K562 (cell line): ENCODE data around the gene SIGMAR1. TPM values are rescaled to one million over a fixed set of nuclear protein-coding genes. Genes with fewer than 3 reads are reported as not detected.

Experiments
- LCOR ChIP-seq: sonication (generic); formaldehyde crosslinking; IDR thresholded peaks from 2 replicates; pipeline ENCODE4 v1.8.0; 2022; ENCODE audit warnings: mild to moderate bottlenecking, missing genetic modification reagents
- NFRKB ChIP-seq: fragments of 450-650 bp; IDR thresholded peaks from 2 replicates; pipeline ENCODE4 v1.6.1; 2016; ENCODE audit warnings: low read depth
- POLR2AphosphoS2 ChIP-seq: IDR thresholded peaks from 2 replicates; pipeline ENCODE4 v1.6.1; 2012; ENCODE audit warnings: low read length, improper control_type of control experiment
- SUPT5H ChIP-seq: fragments of 450-650 bp; IDR thresholded peaks from 2 replicates; pipeline ENCODE4 v1.6.1; 2016
- TEAD1 ChIP-seq, 2 experiments: fragments of 450-650 bp in 1 of 2; sonication (generic) in 1 of 2; formaldehyde crosslinking; IDR thresholded peaks; 2 replicates each; pipeline versions ENCODE4 v1.4.0 to v1.8.0; 2020 to 2022; ENCODE audit warnings: mild to moderate bottlenecking in 2 of 2, missing genetic modification reagents in 1 of 2
- XRCC5 ChIP-seq: fragments of 200-400 bp; formaldehyde crosslinking; IDR thresholded peaks from 2 replicates; pipeline ENCODE4 v1.6.1; 2017; ENCODE audit warnings: low read depth, mild to moderate bottlenecking, low read length
- ZNF354B ChIP-seq: fragments of 250-450 bp; sonication (Bioruptor Pico); IDR thresholded peaks from 2 replicates; pipeline ENCODE4 v1.4.0; 2020
- polyA plus RNA-seq, 8 experiments: library from polyadenylated mRNA; depleted of rRNA in 4 of 8; stranded (reverse) in 5 of 8; unstranded in 3 of 8; fragments of >200 nt; fragmentation: Nextera tagmentation in 2 of 8; fragmentation: Illumina TruSeq in 1 of 8; extraction: Ambion mirVana in 2 of 8; extraction: Trizol in 1 of 8; gene quantifications; 2 replicates each; pipeline versions ENCODE4 v1.2.1 to v1.2.3, GENCODE V29; 2011 to 2014; ENCODE audit warnings: inconsistent platforms in 1 of 8, missing spikeins in 1 of 8
- total RNA-seq, 7 experiments: library from RNA; depleted of rRNA in 6 of 7; stranded (reverse); fragments of >200 nt in 6 of 7; fragmentation: Illumina TruSeq in 2 of 7; extraction: Trizol in 2 of 7; gene quantifications; 2 replicates each; pipeline versions ENCODE4 v1.2.1 to v1.2.3, GENCODE V29; 2011 to 2021; ENCODE audit warnings: low replicate concordance in 1 of 7
- TF ChIP-seq, protein P1 (sequence below), 2 experiments: fragments of 450-650 bp; formaldehyde crosslinking in 1 of 2; IDR thresholded peaks; 2 replicates each; pipeline versions ENCODE4 v1.4.0 to v1.6.1; 2014 to 2020; ENCODE audit warnings: mild to moderate bottlenecking in 2 of 2, borderline replicate concordance in 1 of 2, low read depth in 1 of 2
- TF ChIP-seq, protein P2 (sequence below): sonication (generic); formaldehyde crosslinking; IDR thresholded peaks from 2 replicates; pipeline ENCODE4 v1.4.0; 2020; ENCODE audit warnings: mild to moderate bottlenecking, missing genetic modification reagents
- TF ChIP-seq, protein P3 (sequence below), 2 experiments: fragments of 450-650 bp; conservative IDR thresholded peaks; 2 replicates each; pipeline ENCODE4 v1.6.1; 2017; ENCODE audit warnings: mild to moderate bottlenecking in 2 of 2, moderate library complexity in 2 of 2
- TF ChIP-seq, protein P4 (sequence below): sonication (generic); formaldehyde crosslinking; IDR thresholded peaks from 2 replicates; pipeline ENCODE4 v1.8.0; 2022; ENCODE audit warnings: missing genetic modification reagents, mild to moderate bottlenecking, borderline replicate concordance

Gene SIGMAR1
- total and polyA plus RNA-seq, 9 of the 15 experiments (the other 6 are each of a cell fraction or from before 2014, with no cell fraction given), result 6.9 to 80.0 (median 35.2) TPM

DNA sequence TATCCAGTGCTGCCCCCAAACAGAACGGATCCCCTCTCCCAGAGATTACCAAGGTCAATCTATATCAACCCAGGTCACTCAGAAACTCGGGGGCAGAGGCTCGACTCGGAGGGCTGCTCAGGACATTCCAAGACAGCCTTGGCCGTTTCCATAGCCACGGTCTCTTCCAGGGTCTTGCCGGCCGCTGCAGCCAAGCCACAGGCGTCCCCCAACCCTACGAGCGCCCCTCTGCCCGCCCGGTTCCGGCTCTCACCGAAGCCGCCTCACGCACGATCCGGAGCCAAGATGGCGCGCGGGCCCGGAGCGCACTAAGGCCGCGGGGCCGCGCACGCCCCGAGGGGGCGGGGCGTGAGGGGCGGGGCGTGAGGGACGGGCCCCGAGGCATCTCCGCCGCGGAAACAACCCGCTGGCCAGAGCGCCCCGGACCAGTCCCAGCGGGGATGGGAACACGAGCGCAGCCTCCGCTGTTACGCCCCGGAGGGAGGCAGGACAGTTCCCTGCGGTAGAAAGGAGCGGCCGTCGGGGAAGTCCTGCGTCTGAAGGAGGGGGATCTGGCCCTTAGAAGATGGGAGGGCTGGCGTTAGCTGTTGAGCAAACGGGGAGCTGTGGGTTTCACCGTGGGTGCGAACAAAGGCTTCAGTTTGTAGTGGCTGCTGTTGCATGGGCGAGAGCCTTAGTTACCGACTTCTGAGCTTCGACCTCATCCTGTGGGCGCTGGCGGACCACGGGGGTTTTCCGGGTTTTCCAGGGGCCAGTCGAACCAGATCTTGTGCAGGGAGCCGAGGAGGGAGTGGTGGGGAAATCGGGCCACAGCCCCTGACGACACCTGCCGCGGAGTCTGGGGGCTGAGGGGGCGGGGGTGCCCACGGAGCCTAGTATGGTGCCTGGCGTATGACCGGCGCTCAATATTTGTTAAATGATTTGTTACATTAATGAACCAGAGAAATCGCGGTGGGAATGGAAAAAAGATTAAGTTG, 25.5 kb downstream of the SIGMAR1 start, which contains the start of gene RPP25L (continued):
- TF ChIP-seq, protein P1, sequence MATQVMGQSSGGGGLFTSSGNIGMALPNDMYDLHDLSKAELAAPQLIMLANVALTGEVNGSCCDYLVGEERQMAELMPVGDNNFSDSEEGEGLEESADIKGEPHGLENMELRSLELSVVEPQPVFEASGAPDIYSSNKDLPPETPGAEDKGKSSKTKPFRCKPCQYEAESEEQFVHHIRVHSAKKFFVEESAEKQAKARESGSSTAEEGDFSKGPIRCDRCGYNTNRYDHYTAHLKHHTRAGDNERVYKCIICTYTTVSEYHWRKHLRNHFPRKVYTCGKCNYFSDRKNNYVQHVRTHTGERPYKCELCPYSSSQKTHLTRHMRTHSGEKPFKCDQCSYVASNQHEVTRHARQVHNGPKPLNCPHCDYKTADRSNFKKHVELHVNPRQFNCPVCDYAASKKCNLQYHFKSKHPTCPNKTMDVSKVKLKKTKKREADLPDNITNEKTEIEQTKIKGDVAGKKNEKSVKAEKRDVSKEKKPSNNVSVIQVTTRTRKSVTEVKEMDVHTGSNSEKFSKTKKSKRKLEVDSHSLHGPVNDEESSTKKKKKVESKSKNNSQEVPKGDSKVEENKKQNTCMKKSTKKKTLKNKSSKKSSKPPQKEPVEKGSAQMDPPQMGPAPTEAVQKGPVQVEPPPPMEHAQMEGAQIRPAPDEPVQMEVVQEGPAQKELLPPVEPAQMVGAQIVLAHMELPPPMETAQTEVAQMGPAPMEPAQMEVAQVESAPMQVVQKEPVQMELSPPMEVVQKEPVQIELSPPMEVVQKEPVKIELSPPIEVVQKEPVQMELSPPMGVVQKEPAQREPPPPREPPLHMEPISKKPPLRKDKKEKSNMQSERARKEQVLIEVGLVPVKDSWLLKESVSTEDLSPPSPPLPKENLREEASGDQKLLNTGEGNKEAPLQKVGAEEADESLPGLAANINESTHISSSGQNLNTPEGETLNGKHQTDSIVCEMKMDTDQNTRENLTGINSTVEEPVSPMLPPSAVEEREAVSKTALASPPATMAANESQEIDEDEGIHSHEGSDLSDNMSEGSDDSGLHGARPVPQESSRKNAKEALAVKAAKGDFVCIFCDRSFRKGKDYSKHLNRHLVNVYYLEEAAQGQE (IDR thresholded peaks at IDR 0.05; ENCODE audit: borderline replicate concordance), result peak; percentile 60
- TF ChIP-seq, protein P1 (CRISPR knock-in tag; IDR thresholded peaks at IDR 0.05; ENCODE audit: low read depth), result no peak
- TF ChIP-seq TEAD1 (CRISPR knock-in tag; IDR thresholded peaks at IDR 0.05), result peak in 1 of 2 experiments; percentile 34; a peak in 1 of 4 replicates
- TF ChIP-seq, protein P2, sequence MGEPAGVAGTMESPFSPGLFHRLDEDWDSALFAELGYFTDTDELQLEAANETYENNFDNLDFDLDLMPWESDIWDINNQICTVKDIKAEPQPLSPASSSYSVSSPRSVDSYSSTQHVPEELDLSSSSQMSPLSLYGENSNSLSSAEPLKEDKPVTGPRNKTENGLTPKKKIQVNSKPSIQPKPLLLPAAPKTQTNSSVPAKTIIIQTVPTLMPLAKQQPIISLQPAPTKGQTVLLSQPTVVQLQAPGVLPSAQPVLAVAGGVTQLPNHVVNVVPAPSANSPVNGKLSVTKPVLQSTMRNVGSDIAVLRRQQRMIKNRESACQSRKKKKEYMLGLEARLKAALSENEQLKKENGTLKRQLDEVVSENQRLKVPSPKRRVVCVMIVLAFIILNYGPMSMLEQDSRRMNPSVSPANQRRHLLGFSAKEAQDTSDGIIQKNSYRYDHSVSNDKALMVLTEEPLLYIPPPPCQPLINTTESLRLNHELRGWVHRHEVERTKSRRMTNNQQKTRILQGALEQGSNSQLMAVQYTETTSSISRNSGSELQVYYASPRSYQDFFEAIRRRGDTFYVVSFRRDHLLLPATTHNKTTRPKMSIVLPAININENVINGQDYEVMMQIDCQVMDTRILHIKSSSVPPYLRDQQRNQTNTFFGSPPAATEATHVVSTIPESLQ (CRISPR knock-in tag), result 0 out of 2 replicates have a peak, but pooled peaks have one; percentile 10
- no peak for TF ChIP-seq XRCC5
- peak; percentile 64; the same call in 1 of the 2 replicates for TF ChIP-seq POLR2AphosphoS2
- no peak for TF ChIP-seq LCOR (CRISPR knock-in tag)
- TF ChIP-seq, protein P3, sequence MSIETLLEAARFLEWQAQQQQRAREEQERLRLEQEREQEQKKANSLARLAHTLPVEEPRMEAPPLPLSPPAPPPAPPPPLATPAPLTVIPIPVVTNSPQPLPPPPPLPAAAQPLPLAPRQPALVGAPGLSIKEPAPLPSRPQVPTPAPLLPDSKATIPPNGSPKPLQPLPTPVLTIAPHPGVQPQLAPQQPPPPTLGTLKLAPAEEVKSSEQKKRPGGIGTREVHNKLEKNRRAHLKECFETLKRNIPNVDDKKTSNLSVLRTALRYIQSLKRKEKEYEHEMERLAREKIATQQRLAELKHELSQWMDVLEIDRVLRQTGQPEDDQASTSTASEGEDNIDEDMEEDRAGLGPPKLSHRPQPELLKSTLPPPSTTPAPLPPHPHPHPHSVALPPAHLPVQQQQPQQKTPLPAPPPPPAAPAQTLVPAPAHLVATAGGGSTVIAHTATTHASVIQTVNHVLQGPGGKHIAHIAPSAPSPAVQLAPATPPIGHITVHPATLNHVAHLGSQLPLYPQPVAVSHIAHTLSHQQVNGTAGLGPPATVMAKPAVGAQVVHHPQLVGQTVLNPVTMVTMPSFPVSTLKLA (conservative IDR thresholded peaks at IDR 0.05), result peak in 1 of 2 experiments; percentile 42; a peak in 1 of 4 replicates
- TF ChIP-seq, protein P4, sequence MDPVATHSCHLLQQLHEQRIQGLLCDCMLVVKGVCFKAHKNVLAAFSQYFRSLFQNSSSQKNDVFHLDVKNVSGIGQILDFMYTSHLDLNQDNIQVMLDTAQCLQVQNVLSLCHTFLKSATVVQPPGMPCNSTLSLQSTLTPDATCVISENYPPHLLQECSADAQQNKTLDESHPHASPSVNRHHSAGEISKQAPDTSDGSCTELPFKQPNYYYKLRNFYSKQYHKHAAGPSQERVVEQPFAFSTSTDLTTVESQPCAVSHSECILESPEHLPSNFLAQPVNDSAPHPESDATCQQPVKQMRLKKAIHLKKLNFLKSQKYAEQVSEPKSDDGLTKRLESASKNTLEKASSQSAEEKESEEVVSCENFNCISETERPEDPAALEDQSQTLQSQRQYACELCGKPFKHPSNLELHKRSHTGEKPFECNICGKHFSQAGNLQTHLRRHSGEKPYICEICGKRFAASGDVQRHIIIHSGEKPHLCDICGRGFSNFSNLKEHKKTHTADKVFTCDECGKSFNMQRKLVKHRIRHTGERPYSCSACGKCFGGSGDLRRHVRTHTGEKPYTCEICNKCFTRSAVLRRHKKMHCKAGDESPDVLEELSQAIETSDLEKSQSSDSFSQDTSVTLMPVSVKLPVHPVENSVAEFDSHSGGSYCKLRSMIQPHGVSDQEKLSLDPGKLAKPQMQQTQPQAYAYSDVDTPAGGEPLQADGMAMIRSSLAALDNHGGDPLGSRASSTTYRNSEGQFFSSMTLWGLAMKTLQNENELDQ, result no peak; the same call in 1 of the 2 replicates
- peak; percentile 37; the same call in 1 of the 2 replicates for TF ChIP-seq NFRKB
- peak; percentile 86 for TF ChIP-seq SUPT5H
- TF ChIP-seq ZNF354B (CRISPR knock-in tag), result no peak
